ENCODE measurements around the gene DDIT4.
"Not testable (repeated sequence)": the region's sequence is repeated elsewhere in the genome, so short reads cannot be mapped to it uniquely, and the experiment has no call there.

The DDIT4 gene

DNA sequence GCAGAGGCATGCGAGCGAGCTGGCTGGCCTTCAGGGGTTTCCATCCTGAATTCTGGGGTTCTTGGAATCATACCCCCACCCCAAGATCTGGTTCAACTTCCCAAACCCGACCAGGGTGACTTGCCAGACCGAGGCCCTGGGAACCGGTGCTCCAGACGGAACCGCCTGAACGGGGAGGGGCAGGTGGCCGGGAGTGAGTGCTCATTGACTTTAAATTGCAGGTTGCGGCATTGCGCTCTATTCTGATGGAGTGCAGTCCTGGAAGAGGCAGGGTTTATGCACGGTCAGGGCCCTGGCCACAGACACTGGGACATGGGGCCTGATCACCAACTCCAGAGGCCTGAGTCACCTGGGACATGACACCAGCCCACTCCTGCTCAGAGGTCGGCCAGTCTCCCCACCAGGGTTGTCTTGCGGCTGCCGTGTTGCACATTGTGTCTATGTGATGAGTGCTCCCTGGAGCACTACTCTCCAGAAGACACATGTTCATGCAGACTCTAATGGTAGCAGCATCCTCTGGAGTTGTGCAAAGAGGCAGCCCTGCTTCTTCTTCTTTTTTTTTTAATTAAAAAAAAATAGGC is 5.8 kb upstream of the DDIT4 start:
- DNase-seq (ENCODE audit: low read depth) = no peak

DNA sequence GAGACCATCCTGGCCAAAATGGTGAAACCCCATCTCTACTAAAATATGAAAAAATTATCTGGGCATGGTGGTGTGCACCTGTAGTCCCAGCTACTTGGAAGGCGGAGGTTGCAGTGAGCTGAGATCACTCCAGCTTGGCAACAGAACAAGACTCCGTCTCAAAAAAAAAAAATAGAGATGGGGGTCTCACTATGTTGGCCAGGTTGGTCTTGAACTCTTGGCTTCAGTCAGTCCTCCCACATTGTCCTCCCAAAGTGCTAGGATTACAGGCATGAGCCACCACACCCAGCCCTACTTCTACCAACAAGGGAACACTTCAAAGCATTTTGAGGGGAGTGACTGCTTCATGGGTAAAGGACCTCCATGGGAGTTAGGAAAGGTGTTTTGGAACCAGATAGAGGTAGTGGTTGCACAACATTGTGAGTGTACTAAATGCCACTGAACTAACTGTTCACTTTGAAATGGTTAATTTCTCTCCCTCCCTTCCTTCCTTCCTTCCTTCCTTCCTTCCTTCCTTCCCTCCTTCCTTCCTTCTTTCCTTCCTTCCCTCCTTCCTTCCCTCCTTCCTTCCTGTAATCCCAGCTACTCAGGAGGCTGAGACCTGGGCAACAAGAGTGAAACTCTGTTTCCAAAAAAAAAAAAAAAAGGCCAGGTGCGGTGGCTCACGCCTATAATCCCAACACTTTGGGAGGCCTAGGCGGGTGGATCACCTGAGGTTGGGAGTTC is 5.1 kb upstream of the DDIT4 start:
- DNase-seq (ENCODE audit: low read depth) = not testable (repeated sequence)

DNA sequence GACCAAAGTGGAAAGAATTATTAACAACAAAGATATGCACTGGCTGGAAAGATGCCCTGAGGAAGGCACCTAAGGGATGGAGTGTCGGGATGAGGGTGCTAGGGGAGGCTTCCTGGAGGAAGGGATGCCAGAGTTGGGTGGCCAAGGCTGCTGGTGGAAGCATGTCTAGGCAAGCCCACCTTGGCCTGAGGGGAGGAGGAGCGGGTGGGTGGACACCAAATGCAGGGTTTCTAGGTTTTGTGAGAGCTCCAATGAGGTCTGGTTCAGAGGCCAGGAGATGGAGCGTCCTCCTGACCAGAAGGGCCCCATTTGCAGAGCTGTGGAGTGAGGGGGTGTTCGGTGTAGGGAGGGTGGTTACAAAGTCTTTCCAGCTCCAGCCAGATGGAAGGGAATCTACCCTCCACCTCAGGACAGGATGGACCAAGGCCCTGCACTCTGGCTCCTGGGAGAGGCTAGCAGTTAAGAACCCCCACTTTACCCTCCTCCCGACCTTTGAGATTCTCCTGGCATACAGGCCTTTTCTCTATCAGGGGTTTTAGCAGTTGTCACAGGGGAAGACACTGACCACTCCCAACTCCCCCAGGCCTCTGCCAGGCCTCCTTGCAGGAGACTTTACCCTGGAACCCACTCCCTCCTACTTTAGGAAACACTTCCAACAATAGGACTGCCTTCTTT is 3.0 kb upstream of the DDIT4 start:
- DNase-seq (ENCODE audit: low read depth) = no peak

DNA sequence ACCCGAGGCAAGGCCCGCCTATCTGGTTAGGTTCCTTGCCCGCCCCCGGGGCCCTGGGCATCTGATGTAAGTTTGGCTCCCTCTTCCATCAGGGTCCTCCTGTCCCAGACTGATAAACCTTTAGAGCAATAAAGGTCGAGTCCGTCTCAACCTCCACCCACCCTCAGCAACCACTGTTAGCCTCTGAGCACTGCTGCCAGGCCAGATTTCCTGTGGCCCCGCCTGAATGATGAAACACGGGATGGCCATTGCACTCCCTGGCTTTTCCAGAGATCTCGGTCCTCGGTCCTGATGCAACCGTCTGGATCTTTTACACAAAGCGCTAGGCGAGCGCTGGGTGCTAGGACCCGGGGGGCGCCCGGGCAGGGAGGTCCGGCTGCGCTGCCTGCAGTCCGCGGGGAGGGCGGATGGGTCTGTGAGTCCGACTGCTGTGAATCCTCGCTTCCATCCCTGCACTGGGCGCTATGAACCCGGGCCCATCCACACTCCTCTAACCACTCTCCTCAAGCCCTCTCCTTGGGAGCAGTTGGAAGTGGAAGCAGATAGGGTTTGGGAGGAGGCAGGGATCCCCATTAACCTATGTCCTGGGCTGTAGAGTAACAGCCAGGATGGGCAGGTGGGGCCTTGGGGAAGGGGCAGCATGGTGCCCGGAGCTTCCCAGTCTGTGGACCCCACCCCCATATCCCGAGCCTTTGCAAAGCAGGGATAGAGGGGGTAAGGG is 875 bp upstream of the DDIT4 start:
- no peak for DNase-seq (ENCODE audit: low read depth)

DNA sequence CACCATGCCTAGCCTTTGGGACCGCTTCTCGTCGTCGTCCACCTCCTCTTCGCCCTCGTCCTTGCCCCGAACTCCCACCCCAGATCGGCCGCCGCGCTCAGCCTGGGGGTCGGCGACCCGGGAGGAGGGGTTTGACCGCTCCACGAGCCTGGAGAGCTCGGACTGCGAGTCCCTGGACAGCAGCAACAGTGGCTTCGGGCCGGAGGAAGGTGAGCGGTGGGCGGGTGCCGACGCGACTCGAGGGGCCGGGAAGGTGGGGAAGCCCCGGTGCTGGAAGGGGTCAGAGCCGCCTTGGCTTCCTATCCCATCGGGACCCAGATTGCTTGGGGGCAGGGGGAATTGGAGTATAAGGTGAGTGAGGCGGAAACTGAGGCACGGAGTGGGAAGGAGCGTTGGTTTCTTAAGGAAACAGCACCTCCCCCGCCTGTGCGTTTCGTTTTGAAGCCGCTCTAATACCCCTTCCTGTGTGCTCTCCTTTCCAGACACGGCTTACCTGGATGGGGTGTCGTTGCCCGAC is 547 bp downstream of the DDIT4 start:
- no peak for DNase-seq (ENCODE audit: low read depth)

DNA sequence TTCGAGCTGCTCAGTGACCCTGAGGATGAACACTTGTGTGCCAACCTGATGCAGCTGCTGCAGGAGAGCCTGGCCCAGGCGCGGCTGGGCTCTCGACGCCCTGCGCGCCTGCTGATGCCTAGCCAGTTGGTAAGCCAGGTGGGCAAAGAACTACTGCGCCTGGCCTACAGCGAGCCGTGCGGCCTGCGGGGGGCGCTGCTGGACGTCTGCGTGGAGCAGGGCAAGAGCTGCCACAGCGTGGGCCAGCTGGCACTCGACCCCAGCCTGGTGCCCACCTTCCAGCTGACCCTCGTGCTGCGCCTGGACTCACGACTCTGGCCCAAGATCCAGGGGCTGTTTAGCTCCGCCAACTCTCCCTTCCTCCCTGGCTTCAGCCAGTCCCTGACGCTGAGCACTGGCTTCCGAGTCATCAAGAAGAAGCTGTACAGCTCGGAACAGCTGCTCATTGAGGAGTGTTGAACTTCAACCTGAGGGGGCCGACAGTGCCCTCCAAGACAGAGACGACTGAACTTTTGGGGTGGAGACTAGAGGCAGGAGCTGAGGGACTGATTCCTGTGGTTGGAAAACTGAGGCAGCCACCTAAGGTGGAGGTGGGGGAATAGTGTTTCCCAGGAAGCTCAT is 1.1 kb downstream of the DDIT4 start:
- DNase-seq (ENCODE audit: low read depth) = peak; percentile 43

DNA sequence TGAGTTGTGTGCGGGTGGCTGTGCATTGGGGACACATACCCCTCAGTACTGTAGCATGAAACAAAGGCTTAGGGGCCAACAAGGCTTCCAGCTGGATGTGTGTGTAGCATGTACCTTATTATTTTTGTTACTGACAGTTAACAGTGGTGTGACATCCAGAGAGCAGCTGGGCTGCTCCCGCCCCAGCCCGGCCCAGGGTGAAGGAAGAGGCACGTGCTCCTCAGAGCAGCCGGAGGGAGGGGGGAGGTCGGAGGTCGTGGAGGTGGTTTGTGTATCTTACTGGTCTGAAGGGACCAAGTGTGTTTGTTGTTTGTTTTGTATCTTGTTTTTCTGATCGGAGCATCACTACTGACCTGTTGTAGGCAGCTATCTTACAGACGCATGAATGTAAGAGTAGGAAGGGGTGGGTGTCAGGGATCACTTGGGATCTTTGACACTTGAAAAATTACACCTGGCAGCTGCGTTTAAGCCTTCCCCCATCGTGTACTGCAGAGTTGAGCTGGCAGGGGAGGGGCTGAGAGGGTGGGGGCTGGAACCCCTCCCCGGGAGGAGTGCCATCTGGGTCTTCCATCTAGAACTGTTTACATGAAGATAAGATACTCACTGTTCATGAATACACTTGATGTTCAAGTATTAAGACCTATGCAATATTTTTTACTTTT is 1.8 kb downstream of the DDIT4 start:
- DNase-seq (ENCODE audit: low read depth) = no peak

DNA sequence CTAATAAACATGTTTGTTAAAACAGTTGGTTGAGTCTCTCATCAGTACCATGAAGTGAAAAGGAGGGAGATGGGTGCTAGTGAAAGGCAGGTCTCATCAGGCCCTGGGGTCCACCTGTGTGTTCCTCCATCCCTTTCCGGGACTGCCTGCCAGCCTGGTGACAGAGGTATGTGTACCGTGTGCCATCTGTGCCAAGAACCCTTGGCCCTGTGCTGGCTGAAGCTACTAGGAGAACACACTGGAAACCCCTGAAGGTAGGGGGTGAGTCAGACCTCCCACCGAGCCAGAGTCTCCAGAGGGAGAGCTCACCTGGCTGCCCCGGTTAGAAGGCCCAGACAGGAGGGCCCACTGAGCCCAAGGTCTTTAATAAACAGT is 2.3 kb downstream of the DDIT4 start:
- DNase-seq (ENCODE audit: low read depth) = no peak

DNA sequence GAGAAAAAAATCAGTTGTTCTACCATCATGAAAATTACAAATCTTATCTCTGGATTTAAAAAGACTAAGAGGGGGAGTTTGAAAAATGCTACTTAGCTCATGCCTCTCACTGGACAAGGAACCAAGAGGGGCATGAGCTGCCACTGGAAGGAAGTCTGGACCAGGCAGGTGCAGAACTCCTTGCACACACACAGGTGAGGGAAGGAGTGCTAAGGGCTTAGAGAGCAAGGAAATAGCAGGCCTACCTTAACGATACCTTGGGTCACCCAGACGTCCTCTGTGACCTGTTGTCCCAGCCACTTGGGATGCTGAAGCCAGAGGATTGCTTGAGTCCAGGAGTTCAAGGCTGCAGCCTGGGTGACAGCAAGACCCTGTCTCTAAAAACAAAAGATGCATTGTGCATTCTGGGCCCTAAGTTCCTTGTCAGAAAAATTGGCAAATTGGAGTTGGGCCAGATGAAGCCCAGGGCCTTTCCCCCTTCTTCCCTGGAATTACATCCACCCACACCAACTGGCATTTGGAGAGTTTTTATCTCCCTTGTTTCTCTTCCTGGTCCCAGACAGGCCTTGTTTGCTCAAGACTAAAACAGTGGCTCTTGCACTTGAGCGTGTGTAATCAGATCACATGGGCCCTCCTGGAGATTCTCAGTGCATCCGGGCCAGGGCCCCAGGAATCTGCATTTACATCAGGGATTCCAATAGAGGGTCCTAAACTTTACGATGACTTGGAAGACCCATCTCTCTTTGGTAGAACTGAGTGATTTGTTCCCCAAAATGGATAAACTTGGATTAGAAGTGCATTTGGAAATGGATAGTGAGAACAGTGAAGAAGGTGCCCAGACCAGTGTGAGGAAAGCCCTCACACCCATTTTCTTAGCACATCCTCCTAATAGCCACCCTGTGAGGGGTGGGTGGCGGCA is 3.0 kb downstream of the DDIT4 start:
- DNase-seq (ENCODE audit: low read depth) = no peak

DNA sequence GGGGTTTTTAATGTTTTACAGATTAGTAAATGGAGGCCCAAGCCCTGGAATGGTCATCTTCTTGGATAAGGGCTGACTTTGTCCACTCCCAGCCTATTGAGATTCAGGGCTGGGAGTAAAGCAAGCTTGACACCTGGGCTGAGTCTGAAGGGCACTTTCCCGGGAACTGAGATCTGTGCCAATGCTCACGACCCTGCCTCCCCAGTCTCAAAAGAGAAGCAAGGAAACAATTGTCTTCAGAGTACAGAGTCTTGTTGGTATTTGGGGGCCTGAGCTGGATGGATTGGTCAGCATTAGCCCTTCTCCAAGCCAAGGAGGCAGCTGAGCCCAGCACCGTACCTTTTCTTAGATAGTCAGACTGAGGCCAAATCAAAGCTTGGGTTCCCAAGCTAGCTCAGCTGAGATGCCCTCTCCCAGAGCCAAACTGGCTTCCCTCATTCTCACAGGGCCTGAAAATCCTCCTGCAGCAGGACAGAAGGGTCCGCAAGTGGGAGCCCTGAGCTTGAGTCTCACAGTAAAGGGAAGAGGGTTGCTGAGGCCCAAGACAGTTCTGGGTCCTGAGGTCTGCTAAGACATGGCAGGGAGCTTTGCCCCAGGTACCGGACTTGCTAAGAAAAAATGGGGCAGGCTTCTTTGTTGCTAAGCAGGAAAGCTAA is 3.7 kb downstream of the DDIT4 start:
- DNase-seq (ENCODE audit: low read depth) = no peak

DNA sequence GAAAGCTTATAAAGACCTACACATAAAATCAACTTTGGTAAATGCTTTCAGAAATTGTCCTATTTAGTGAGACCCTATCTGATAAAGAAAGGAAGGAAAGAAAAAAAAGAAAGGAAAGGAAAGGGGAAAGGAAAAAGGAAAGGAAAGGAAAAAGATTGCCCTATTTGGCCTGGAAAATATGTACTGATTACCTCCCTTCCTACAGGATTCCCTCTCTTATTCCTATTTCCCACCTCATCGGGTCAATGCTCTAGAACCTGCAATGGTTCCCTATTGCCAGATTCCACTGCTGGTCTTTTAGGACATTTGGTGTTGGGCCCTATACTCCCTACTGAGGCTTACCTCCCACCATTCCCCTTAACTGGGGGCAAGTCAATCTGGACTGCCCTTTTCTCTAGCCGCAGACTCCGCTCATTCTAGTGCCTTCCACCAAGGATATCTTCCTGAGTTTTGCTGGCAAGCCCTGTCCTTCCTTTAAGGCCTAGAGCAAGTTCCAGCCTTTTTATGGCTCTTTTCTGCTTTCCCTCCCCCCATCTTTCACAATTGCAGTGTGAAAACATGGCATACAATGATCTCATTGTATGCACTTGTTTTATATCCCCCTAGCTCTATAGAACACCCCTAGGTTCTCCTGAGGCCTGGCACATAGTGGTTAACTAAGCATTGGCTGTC is 4.4 kb downstream of the DDIT4 start:
- no peak for DNase-seq (ENCODE audit: low read depth)

DNA sequence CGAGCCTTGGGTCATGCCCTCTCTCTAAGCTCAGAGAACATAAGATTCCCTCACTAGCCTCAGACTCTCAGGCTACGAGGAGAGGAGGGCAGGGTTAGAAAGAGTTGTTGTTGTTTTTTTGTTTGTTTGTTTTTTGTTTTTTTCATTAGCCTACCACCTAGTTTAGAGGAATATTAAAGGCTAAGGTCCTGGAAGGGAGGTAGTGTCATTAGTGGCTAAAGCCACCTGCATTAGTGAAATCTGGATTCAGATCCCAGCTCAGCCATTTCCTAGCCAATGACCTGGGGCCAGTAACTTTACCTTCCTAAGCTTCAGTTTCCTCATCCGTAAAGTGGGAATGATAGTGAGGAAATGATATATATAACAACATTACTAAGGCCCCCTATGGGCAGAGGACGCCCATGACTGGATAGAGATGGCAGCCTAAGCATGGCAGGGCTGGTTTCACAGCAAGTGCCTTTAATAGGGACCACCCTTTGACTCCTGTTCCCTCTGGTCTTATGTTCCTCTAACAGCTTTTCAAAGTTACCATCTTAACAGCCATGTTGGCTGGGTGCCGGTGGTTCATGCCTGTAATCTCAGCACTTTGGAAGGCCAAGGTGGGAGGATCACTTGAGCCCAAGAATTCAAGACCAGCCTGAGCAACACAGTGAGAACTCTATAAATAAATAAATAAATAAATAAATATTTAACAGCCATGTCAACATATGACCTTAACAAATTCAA is 5.1 kb downstream of the DDIT4 start:
- no peak for DNase-seq (ENCODE audit: low read depth)

DNA sequence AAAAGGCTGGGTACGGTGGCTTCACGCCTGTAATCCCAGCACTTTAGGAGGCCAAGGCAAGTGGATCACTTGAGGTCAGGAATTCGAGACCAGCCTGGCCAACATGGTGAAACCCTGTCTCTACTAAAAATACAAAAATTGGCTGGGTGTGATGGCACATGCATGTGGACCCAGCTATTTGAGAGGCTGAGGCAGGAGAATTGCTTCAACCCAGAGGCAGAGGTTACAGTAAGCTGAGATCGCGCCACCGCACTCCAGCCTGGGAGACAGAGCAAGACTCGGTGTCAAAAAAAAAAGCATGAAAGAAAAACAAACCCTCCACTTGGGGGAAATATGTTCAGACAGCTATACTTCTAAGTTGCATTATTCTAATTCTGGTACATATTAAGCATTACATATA is 5.9 kb downstream of the DDIT4 start:
- not testable (repeated sequence) for DNase-seq (ENCODE audit: low read depth)

DNA sequence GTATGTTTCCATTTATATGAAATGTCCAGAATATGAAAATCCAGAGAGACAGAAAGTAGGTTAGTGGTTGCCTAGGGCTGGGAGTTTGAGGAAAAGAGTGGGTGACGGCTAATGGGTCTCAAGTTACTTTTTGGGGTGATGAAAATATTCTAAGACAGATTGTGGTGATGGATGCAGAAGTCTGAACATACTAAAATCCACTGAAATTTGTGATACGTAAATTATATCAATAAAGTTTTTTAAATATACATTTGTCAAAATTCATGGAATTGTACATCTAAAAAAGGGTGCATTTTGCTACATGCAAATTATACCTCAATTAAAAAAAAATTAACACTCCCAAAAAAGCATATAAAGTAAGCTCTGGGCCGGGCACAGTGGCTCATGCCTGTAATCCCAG is 9.4 kb downstream of the DDIT4 start:
- no peak for DNase-seq (ENCODE audit: low read depth)

DNA sequence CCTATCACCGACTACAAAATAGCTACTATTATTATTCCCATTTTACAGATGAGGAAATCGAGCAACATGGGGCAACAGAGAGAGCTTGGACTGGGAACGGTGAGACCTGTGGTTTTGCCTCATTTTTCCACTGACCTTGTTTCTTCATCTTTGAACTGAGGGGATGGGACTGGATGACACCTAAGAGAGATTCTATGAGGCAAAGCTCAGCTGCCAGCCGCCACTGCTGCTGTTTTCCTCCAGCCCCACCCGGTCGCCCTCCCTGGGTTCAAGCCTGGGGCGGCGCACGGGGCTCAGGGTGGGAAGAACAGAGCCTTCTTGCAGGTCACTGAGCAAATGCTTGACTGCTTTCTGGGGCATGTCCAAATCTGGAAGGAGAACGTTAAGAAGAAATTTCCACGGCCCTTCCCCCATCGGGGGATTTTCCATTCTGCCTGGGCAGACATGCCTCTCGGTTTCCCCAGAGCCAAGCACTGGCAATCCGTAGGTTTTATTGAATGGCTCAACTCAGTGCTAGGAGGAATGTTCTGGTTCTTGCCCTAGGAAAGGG is 12.3 kb downstream of the DDIT4 start:
- DNase-seq (ENCODE audit: low read depth) = no peak

DNA sequence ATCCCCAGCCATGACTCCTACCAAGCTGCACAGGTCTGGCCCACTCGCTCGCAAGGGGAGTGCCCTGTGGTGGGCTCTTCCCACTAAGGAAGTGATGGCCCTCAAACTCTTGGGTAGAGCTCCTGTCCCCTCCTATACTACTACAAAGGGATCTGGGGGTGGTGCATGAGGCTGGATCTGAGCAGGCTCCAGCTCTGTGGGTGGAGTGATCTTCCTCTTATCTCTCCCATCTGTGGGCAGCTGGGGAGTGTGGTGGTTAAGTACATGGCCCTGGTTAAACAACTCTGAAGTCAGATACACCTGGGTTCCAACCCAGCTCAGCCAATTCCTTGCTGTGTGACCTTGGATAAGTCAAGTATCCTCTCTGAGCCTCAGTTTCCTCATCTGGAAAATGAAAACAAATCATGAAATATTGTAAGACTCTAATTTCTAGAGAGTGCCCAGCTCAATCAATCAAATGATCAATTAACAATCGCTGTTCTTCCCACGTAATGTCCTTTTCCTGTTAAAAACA is 17.4 kb downstream of the DDIT4 start:
- no peak for DNase-seq (ENCODE audit: low read depth)

DNA sequence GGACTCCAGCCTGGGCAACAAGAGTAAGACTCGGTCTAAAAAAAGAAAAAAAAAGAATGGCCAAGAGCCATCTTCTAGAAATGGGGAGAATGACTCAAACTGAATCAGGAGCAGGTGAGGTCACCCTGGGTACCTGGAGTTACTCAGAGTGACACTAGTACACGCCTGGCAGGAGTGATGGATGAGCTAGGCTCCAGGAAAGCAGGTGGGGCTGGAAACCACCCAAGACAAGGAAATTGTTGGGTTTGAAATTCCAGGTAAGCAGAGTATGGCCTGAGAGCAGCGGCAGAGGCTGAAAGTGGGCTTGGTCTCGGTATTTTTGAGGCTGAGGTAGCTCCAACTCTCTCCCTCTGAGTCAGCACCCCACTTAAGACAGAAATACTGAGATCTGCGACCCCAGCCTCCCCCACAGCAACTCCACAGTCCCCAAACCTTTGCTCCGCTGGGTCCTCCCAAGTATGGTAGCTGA is 18.5 kb downstream of the DDIT4 start:
- DNase-seq (ENCODE audit: low read depth) = no peak

DNA sequence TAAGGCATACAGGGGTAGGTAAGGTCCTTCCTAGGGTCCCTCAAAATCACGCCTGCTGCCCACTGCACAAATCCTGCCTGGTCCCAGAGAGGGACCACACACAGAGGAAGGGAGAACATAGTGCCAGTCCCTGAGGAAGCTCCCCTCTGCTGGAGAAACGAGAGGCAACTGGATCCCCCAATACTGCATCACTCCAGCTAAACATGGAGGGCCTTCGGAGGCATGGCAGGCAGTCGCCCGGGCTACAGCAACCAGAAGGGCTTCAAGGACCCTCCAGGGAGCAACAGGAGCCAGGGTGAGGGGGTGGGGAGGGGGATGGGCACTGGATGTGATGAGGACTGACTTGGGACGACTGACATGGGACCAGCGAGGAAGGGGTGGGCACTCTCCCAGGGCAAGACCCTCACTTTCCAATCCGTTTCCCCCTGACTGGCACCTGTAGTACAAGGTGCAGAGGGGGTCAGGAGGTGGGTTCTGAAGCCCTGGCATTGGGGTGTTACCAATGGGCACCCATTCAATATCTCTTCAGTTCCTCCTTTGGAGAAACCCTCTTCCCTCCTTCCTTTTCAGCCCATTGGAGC is 21.7 kb downstream of the DDIT4 start:
- no peak for DNase-seq (ENCODE audit: low read depth)

All from stimulated activated CD8-positive, alpha-beta memory T cell treated with anti-CD3 and anti-CD28 coated beads, Interleukin-15, amount 100 ng/mL, for 1 hour (primary cell).